Spleen (tissue), 11 donors: ENCODE measurements around the gene FBXO28. TPM values are rescaled to one million over a fixed set of nuclear protein-coding genes. Genes with fewer than 3 reads are reported as not detected.
A peak's percentile ranks its signal among the peaks of the same experiment; 100 is the strongest.

Experiments used
- DNase-seq: peaks from one replicate; pipeline ENCODE4 v3.0.0-alpha.2; 2020
- H3K27ac ChIP-seq, 8 donors: fragments of 200-600 bp; sonication (generic) in 7 of 8; 1 replicate in 4 of 8; 2 replicates in 4 of 8; pipeline versions ENCODE4 v1.5.0 to v1.8.0; 2016 to 2021; ENCODE audit warnings: inconsistent platforms in 4 of 8, mild to moderate bottlenecking in 4 of 8, moderate library complexity in 1 of 8
- H3K27me3 ChIP-seq, 7 donors: fragments of 200-600 bp; sonication (generic) in 6 of 7; replicated peaks in 1 of 7; 1 replicate in 4 of 7; 2 replicates in 3 of 7; pipeline versions ENCODE4 v1.5.0 to v1.8.0; 2016 to 2021; ENCODE audit warnings: inconsistent platforms in 3 of 7, mild to moderate bottlenecking in 1 of 7
- H3K36me3 ChIP-seq, 6 donors: fragments of 200-600 bp; sonication (generic) in 5 of 6; 1 replicate in 4 of 6; 2 replicates in 2 of 6; pipeline versions ENCODE4 v1.5.0 to v1.8.0; 2016 to 2021; ENCODE audit warnings: inconsistent platforms in 2 of 6
- H3K4me1 ChIP-seq, 6 donors: fragments of 200-600 bp; sonication (generic) in 5 of 6; 1 replicate in 3 of 6; 2 replicates in 3 of 6; pipeline versions ENCODE4 v1.5.0 to v1.8.0; 2016 to 2021; ENCODE audit warnings: inconsistent platforms in 3 of 6
- H3K4me3 ChIP-seq, 8 donors: fragments of 200-600 bp; sonication (generic) in 7 of 8; 1 replicate in 4 of 8; 2 replicates in 4 of 8; pipeline versions ENCODE4 v1.5.0 to v1.8.0; 2016 to 2021; ENCODE audit warnings: inconsistent platforms in 4 of 8, mild to moderate bottlenecking in 4 of 8, moderate library complexity in 2 of 8
- H3K9me3 ChIP-seq, 8 donors: fragments of 200-600 bp; sonication (generic) in 7 of 8; 1 replicate in 4 of 8; 2 replicates in 4 of 8; pipeline versions ENCODE4 v1.5.0 to v1.8.0; 2016 to 2021; ENCODE audit warnings: inconsistent platforms in 4 of 8
- POLR2A ChIP-seq, 3 donors: fragments of 450-650 bp; IDR thresholded peaks; one replicate each; pipeline ENCODE4 v1.5.1; 2017; ENCODE audit warnings: antibody characterized with exemption in 3 of 3, mild to moderate bottlenecking in 1 of 3
- POLR2AphosphoS5 ChIP-seq, 3 donors: sonication (generic); formaldehyde crosslinking; IDR thresholded peaks; one replicate each; pipeline ENCODE4 v1.5.1; 2017; ENCODE audit warnings: antibody characterized with exemption in 3 of 3
- WGBS, 5 donors: extraction: QIAGEN DNeasy Blood & Tissue Kit in 3 of 5; methylation state at CpG; one replicate each; pipeline versions ENCODE4 v1.1.5 to v1.1.7; 2013 to 2018; 5-methylcytosine and 5-hydroxymethylcytosine counted together
- intact Hi-C: fragments of 100-400 bp; cut with DNase I; formaldehyde crosslinking; loops from one replicate; pipeline ENCODE4 v1.15.0; 2023; ENCODE audit warnings: low total_unique reads
- polyA plus RNA-seq, 3 donors: library from polyadenylated mRNA; stranded (reverse); fragments of 200-250 nt; gene quantifications; one replicate each; pipeline ENCODE4 v1.2.1, GENCODE V29; 2013
- total RNA-seq, 7 donors: library from RNA; depleted of rRNA in 3 of 7; stranded (reverse); fragments of >200 nt in 3 of 7; fragmentation: NEBNext Ultra II Directional in 4 of 7; extraction: Animal tissue kit (Norgen Biotek cat#: 25700) in 4 of 7; gene quantifications; one replicate each; pipeline versions ENCODE4 v1.1.0 to v1.2.1, GENCODE V29; 2016 to 2021
- TF ChIP-seq, protein P1 (sequence below), 11 experiments: fragments of 200-600 bp in 7 of 11; fragments of 450-650 bp in 4 of 11; sonication (generic) in 4 of 11; IDR thresholded peaks in 8 of 11; conservative IDR thresholded peaks in 3 of 11; 1 replicate in 7 of 11; 2 replicates in 4 of 11; pipeline versions ENCODE4 v1.4.0 to v1.8.0; 2016 to 2021; ENCODE audit warnings: antibody characterized with exemption in 11 of 11, inconsistent platforms in 4 of 11, mild to moderate bottlenecking in 1 of 11
- donor health status: healthy with polysubstance abuse.
- donor health status: DM: no; HTN: no; CAD: no; lungs with moderate emphysema.
- donor health status: DM: no; HTN: no; CAD: no.
- donor health status: Bipolar disorder and iron deficiency.
- donor health status: healthy.
- donor health status: DM: no; HTN: no; CAD: no.
- donor health status: DM: yes; HTN: yes; CAD: no.

Gene FBXO28
- total and polyA plus RNA-seq, 10 donors: 7.3 to 34.5 (median 25.9) TPM

GRCh38 chr1:224188286-224188685 is 74.4 kb downstream of the FBXO28 start:
- no peak for DNase-seq
- Histone ChIP-seq H3K9me3 (peaks cover 0 to 3% (median 0%) of the 10 kb centered on the region in 8 donors), H3K36me3 (peaks cover 0 to 63% (median 31%) of the 10 kb centered on the region in 6 donors), H3K4me1 (peaks cover 9 to 86% (median 48%) of the 10 kb centered on the region in 6 donors), H3K27me3 (no peaks in the 10 kb centered on the region), H3K27ac (no peak overlapping the region), H3K4me3 (no peak overlapping the region)
- TF ChIP-seq, protein P1, sequence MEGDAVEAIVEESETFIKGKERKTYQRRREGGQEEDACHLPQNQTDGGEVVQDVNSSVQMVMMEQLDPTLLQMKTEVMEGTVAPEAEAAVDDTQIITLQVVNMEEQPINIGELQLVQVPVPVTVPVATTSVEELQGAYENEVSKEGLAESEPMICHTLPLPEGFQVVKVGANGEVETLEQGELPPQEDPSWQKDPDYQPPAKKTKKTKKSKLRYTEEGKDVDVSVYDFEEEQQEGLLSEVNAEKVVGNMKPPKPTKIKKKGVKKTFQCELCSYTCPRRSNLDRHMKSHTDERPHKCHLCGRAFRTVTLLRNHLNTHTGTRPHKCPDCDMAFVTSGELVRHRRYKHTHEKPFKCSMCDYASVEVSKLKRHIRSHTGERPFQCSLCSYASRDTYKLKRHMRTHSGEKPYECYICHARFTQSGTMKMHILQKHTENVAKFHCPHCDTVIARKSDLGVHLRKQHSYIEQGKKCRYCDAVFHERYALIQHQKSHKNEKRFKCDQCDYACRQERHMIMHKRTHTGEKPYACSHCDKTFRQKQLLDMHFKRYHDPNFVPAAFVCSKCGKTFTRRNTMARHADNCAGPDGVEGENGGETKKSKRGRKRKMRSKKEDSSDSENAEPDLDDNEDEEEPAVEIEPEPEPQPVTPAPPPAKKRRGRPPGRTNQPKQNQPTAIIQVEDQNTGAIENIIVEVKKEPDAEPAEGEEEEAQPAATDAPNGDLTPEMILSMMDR (IDR thresholded peaks at IDR 0.05 in 8 of 11, conservative IDR thresholded peaks at IDR 0.05 in 3 of 11): no peak
- TF ChIP-seq POLR2A (IDR thresholded peaks at IDR 0.05) (no peak), POLR2AphosphoS5 (IDR thresholded peaks at IDR 0.05) (no peak)
- intact Hi-C loops: no loop called here
- WGBS, 5 donors: 70 to 87% (median 81%) methylated on average over 2 of the region's 2 CpGs

GRCh38 chr1:224189561-224189960 is 75.7 kb downstream of the FBXO28 start:
- no peak for TF ChIP-seq POLR2A (IDR thresholded peaks at IDR 0.05)
- TF ChIP-seq, protein P1 (IDR thresholded peaks at IDR 0.05 in 8 of 11, conservative IDR thresholded peaks at IDR 0.05 in 3 of 11): no peak
- no peak for TF ChIP-seq POLR2AphosphoS5 (IDR thresholded peaks at IDR 0.05)
- 93 to 97% (median 94%) methylated on average over 7 of the region's 7 CpGs for WGBS, 5 donors
- DNase-seq: no peak
- Histone ChIP-seq H3K27ac (no peak overlapping the region), H3K4me3 (no peak overlapping the region), H3K27me3 (no peaks in the 10 kb centered on the region), H3K4me1 (peaks cover 9 to 80% (median 40%) of the 10 kb centered on the region in 6 donors), H3K36me3 (peaks cover 0 to 76% (median 35%) of the 10 kb centered on the region in 6 donors), H3K9me3 (peaks cover 0 to 3% (median 0%) of the 10 kb centered on the region in 8 donors)
- intact Hi-C loops: no loop called here

- Histone ChIP-seq H3K9me3 (peaks cover 0 to 3% (median 0%) of the 10 kb centered on the region in 8 donors), H3K4me3 (no peak overlapping the region), H3K27me3 (no peaks in the 10 kb centered on the region), H3K27ac (peak overlapping the region in 4 of 8 donors; percentile 15 to 58 (median 32)), H3K4me1 (peaks cover 0 to 70% (median 20%) of the 10 kb centered on the region in 6 donors), H3K36me3 (peaks cover 0 to 76% (median 35%) of the 10 kb centered on the region in 6 donors)
- no peak for DNase-seq
- intact Hi-C loops: no loop called here
- WGBS, 5 donors: 56 to 68% (median 66%) methylated on average over 5 of the region's 5 CpGs
- TF ChIP-seq POLR2A (IDR thresholded peaks at IDR 0.05) (no peak), POLR2AphosphoS5 (IDR thresholded peaks at IDR 0.05) (no peak)
- TF ChIP-seq, protein P1 (IDR thresholded peaks at IDR 0.05 in 8 of 11, conservative IDR thresholded peaks at IDR 0.05 in 3 of 11): no peak
Observed at GRCh38 chr1:224192082-224192788, 78.3 kb downstream of the FBXO28 start.

DNA sequence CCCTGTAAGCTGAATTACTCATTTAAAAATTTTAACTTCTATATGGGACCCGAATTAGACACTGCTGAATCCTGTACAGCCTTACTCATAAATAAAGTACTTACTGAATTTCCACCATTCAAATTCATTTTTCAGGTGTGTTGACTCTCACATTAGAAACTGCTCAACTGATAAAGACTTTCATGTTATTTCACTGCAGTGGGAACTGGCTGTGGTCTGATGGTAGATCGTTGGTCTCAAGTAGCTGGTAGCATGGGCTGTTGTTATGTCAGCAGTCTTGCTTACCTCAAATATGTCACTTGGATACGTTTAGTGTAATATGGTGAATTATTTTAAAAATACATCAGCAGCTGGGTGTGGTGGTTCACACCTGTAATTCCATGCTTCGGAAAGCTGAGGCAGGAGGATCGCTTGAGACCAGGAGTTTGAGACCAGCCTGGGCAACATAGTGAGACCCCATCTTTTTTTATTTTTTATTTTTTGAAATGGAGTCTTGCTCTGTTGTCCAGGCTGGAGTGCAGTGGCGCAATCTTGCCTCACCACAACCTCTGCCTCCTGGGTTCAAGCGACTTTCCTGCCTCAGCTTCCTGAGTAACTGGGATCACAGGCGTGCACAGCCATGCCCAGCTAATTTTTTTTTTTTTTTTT is 79.5 kb downstream of the FBXO28 start:
- H3K9me3 ChIP-seq: no peaks in the 10 kb centered on the region
- no peaks in the 10 kb centered on the region for H3K27me3 ChIP-seq
- peaks cover 0 to 59% (median 14%) of the 10 kb centered on the region in 6 donors for H3K4me1 ChIP-seq
- H3K4me3 ChIP-seq: no peak overlapping the region
- DNase-seq: no peak
- WGBS, 5 donors: 85 to 92% (median 87%) methylated on average over 8 of the region's 8 CpGs
- H3K27ac ChIP-seq: no peak overlapping the region
- intact Hi-C loops: no loop called here
- TF ChIP-seq, protein P1 (IDR thresholded peaks at IDR 0.05 in 8 of 11, conservative IDR thresholded peaks at IDR 0.05 in 3 of 11): no peak
- no peak for TF ChIP-seq POLR2A (IDR thresholded peaks at IDR 0.05)
- no peak for TF ChIP-seq POLR2AphosphoS5 (IDR thresholded peaks at IDR 0.05)
- H3K36me3 ChIP-seq: peaks cover 0 to 66% (median 35%) of the 10 kb centered on the region in 6 donors
